SH-SY5Y (cell line): Measurements from ENCODE around the gene HIF1AN.

ENCODE experiments used
- GATA2 ChIP-seq: IDR thresholded peaks from 2 replicates; pipeline ENCODE4 v1.6.1; 2011; ENCODE audit warnings: mild to moderate bottlenecking, low read depth, low read length
- GATA3 ChIP-seq: IDR thresholded peaks from 2 replicates; pipeline ENCODE4 v1.6.1; 2011; ENCODE audit warnings: low read depth, mild to moderate bottlenecking, low read length, moderate library complexity

Gene HIF1AN

GRCh38 chr10:100567249-100567648 is 31.5 kb downstream of the HIF1AN start:
- no peak for TF ChIP-seq GATA2
- no peak for TF ChIP-seq GATA3

- no peak for TF ChIP-seq GATA3
- no peak for TF ChIP-seq GATA2
Measured at GRCh38 chr10:100567826-100568225, 32.1 kb downstream of the HIF1AN start.

GRCh38 chr10:100568912-100569311 is 33.2 kb downstream of the HIF1AN start:
- no peak for TF ChIP-seq GATA2
- TF ChIP-seq GATA3 = no peak

- TF ChIP-seq GATA2 = no peak
- no peak for TF ChIP-seq GATA3
Measured at GRCh38 chr10:100569687-100570481, 34.1 kb downstream of the HIF1AN start.

GRCh38 chr10:100570506-100570905 is 34.8 kb downstream of the HIF1AN start:
- TF ChIP-seq GATA2 (no peak), GATA3 (no peak)

GRCh38 chr10:100571084-100571856 is 35.5 kb downstream of the HIF1AN start:
- no peak for TF ChIP-seq GATA3
- TF ChIP-seq GATA2 = no peak

- no peak for TF ChIP-seq GATA2
- no peak for TF ChIP-seq GATA3
Measured at GRCh38 chr10:100575585-100576281, 40.0 kb downstream of the HIF1AN start.

GRCh38 chr10:100576282-100576635 is 40.5 kb downstream of the HIF1AN start:
- TF ChIP-seq GATA3 = no peak
- no peak for TF ChIP-seq GATA2

- TF ChIP-seq GATA2 (no peak), GATA3 (no peak)
Measured at GRCh38 chr10:100579261-100580090, 43.7 kb downstream of the HIF1AN start.

- TF ChIP-seq GATA3 = no peak
- TF ChIP-seq GATA2 = no peak
Measured at GRCh38 chr10:100586959-100587358, 51.2 kb downstream of the HIF1AN start.

- TF ChIP-seq GATA3 (no peak), GATA2 (no peak)
Measured at GRCh38 chr10:100598166-100598565, 62.4 kb downstream of the HIF1AN start.

GRCh38 chr10:100600218-100600617 is 64.5 kb downstream of the HIF1AN start:
- TF ChIP-seq GATA3 (no peak), GATA2 (no peak)

- no peak for TF ChIP-seq GATA2
Measured at GRCh38 chr10:100607439-100607838, 71.7 kb downstream of the HIF1AN start.
